ENCODE measurements around the gene DNAJC5.

DNA sequence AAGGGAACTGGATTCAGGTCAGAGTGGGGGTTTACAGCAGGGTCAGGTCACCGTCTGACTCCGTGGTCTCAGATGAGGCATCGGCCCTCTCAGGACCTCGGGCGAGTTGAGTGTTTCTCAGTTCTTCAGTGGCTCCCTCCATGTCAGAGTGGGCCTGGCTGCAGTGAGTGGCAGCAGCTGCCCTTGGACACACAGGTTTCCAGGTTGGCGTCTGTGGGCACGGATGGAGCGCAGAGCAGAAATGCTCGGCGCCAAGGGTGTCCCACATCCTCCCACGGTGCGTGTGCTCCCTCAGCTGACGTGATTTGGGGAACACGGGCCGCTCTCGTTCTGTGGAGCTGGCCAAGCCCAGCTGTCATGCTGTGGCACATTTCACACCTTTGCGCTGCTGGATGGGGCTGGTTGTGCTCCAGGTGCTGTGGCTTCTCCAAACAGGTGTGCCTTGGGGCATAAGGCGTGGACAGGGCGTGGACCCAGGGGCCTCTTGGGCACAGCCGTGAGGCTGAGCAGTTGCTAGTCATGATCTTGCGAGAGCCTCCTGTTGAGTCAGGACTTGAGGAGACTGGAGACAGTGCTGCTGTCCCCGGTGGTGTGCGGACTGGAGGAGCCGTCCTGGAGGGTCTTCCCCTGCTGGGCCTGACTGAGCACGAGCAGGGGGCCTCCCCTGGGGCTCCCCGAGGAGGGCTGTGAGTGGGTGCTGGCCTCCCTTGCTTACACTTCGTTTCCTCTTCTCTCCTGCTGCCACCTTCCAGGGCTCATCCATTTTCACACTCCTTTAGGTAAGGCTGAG, 9.5 kb upstream of the DNAJC5 start:
- TF ChIP-seq, protein P1, sequence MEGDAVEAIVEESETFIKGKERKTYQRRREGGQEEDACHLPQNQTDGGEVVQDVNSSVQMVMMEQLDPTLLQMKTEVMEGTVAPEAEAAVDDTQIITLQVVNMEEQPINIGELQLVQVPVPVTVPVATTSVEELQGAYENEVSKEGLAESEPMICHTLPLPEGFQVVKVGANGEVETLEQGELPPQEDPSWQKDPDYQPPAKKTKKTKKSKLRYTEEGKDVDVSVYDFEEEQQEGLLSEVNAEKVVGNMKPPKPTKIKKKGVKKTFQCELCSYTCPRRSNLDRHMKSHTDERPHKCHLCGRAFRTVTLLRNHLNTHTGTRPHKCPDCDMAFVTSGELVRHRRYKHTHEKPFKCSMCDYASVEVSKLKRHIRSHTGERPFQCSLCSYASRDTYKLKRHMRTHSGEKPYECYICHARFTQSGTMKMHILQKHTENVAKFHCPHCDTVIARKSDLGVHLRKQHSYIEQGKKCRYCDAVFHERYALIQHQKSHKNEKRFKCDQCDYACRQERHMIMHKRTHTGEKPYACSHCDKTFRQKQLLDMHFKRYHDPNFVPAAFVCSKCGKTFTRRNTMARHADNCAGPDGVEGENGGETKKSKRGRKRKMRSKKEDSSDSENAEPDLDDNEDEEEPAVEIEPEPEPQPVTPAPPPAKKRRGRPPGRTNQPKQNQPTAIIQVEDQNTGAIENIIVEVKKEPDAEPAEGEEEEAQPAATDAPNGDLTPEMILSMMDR (conservative IDR thresholded peaks at IDR 0.05 in 1 of 2, IDR thresholded peaks at IDR 0.05 in 1 of 2; ENCODE audit: extremely low read depth in 1 of 2, insufficient read depth in 1 of 2, low read depth in 1 of 2, low read length in 2 of 2): no peak
- no peak for TF ChIP-seq EZH2 (IDR thresholded peaks at IDR 0.05; ENCODE audit: borderline replicate concordance, low read length)

Data from mammary epithelial cell (primary cell).